Activated gamma-delta T cell treated with anti-CD3 and anti-CD28 coated beads, Interleukin-2, amount 50 U/mL, for 16 hours (primary cell): Measurements from ENCODE around the gene AGBL1.

Experiments used
- DNase-seq: peaks from one replicate; pipeline ENCODE4 v3.0.0-alpha.2; 2020; ENCODE audit warnings: low read depth

AGBL1 gene

DNA sequence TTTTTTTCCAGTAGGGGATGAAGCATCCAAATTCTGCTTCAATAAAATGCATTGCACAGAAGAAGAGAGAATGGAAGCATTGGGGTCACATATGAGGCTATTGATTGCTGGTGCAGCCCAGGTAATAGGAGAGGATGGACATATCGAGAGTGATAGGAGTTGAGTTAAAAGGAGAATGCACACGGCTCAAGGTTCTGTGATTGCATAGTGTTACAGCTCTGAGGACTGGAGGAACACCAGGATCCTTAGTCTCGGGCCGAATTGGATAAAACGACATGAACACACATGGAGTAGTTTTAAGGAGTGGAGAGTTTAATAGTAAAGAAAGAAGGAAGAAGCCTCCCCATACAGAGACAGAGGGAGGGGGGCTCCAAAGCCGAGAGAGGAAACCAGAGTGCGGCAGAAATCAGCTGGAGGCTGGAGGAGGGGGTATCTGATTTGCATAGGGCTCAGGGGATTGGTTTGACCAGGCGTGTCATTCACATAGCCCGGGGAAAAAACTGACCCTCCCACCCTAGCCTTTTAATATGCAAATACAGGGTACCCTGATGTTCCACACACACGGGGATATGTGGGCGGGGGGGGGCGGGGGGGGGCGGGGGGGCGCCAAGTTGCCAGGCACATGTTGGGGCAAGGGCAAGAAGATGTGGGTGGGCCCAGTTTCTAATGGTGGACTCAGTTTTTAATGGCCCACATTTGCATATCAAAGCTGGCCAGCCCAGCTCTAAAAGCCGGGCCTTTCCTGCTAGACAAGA, 156.9 kb downstream of the AGBL1 start:
- DNase-seq = no peak

DNA sequence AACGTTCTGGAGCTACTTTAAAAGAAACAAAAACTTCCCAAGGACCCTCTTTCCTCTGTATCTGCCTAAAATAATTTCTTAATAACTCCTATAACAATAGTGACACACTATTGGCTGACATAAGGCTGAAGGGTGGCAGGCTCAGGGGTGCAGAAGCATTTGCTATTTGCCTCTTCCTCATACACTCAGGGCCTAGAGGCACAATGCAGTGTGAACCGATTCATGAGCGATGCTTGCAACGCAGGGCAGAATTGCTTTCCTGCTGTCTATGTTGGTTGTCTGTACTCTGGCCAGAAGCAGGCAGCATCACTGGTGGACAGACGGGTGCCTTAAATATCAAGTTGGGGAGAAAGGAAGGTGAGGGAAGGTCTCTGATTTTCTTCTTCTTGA, 157.4 kb downstream of the AGBL1 start:
- DNase-seq = no peak

DNA sequence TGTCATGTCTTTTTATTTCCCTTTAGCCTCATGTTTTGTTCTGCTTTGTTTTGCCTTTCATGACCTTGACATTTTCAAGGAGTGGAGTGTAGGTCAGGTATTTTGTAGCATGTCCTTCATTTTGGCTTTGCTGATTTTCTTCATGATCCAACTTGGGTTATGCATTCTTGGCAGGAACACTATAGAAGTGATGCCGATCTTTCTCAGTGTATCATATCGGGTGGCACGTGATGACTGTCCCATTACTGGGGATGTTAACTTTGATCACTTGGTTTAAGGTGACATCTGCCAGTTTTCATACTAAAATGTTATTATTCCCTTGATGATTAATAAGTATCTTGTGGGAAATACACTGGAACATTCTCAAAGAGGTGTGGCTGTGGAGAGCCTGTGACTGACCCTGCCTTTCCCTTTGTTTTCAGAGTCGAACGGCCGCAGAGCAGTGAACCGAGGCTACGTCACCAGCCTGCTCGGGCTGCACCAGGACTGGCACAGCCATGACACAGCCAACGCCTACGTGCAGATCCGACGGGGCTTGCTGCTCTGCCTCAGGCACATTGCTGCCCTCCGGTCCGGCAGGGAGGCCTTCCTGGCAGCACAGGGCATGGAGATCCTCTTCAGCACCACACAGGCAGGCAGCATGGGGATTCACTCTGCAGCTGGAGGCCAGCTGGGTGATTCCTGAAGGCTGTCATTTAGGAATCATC, 167.7 kb downstream of the AGBL1 start:
- no peak for DNase-seq

DNA sequence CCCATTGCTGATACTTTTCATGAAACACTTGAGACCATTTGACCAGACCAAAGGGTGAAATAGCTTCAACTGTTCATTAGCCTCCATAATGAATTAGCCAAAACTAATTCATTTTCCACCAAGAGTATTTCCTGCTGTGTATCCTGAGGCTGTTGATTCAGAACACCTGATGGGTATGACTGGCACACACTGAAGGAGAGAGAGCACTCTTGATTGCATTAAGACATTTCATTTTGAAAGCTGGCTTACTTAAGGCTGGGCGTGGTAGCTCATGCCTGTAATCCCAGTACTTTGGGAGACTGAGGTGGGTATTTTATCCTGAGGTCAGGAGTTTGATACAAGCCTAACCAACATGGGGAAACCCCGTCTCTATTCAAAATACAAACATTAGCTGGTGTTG, 175.6 kb downstream of the AGBL1 start:
- DNase-seq = no peak

DNA sequence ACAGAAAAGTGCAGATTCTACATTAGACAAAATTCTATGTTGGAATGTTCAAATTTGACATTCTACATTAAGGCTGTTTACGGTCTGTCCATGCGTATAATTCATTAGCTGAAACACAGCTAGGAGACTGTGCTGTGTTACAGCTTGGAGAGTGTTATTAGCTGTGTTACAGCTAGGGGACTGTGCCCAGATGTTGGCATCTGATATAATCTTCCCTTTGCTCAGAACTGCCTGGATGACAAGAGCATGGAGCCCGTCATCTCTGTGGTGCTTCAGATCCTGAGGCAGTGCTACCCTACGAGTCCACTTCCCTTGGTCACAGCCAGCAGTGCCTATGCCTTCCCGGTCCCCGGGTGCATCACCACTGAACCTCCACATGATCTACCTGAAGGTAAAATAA, 177.0 kb downstream of the AGBL1 start:
- no peak for DNase-seq

DNA sequence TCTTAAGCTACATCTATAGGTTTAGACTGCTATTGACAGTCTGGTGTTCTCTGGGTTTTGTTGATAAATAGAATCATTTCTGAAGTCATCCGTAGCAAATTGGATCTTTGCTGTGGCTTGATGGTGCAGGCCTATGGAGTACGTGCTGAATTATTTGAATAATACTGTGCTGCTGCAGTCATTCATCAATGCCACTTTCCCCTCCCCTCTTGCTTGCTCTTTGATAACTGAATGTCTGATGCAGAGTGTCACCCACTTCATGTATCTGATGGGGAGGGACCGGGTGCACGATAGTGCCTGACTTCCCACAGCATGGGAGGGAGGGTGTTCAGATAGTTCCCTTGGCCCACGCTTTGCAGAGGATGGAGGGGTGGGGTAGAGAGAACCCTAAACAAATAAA, 179.9 kb downstream of the AGBL1 start:
- DNase-seq = no peak

DNA sequence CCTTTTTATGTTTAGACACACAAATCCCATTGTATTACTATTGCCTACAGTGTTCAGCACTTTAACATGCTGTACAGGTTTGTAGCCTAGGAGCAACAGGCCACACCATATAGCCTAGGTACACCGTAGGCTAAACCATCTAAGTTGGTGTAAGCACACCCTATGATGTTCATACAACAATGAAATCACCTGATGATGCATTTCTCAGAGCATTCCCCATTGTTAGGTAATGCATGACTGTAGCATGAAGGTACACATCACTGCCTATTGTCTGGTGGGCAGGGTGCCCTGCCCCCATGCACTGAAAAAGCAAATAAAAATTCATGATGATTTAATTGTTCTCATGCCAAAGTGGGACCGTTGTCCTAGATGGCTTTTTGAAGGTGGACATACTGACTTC, 183.6 kb downstream of the AGBL1 start:
- no peak for DNase-seq

DNA sequence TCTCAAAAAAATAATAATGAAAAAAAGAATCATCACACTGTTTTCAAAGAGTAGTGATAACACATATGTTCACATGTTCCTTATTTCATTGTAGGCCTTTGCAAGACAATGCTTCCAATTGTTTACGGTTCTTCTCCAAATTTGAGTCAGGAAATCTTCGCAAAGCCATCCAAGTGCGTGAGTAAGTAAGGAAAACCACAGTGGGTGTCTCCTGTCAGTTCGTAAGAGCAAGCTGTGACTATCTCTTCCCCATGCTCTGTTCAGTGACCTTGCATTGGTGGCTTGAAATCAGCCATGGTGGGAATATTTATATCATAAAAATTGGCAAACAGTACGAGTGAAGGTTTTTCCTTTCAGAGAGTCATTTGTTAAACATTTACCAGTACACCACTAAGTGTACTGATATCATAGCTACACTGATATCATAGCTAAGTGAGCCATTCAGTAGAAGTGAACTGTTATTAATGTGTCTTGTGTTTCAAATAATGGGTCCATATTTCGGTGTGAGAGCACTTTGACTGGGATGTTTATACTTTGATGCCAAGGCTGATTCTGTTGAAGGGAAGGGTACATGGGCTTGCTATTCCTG, 187.3 kb downstream of the AGBL1 start:
- DNase-seq = no peak

DNA sequence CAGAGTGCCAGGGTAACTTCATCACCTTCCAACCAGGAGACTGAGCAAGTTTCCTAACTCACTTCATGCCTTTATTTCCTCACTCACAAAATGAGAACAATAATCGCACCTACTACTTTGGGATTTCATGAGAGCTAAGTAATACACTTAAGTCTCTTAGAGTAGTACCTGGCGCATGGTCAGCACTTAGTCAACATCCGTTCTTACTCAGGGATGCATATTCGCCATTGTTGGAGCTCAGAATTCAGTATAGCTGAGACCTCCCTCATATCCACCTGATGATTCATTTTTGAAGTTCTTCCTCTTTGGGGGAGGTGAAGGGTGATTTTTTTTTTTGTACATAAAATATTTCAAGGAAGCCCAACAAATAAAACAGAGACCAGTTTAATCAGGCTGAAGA, 188.2 kb downstream of the AGBL1 start:
- no peak for DNase-seq

DNA sequence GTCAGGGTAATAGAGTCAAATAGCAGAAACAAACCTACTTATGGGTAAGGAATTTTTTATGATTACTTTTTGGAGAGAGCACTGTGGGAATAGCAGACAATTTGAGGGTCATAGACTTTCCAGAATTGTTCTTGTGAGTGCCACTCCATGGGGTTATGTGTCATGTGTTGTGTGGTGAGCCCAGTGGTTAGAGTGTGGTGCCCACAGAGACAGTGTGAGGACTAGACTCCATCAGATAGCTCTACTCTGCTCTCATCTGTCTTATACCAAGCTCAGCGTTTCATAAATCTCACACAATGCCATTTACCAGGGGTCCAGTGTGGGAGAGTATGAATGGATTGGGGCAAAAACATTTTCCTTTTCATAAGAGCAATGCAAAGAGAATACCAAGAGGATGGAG, 188.9 kb downstream of the AGBL1 start:
- no peak for DNase-seq

DNA sequence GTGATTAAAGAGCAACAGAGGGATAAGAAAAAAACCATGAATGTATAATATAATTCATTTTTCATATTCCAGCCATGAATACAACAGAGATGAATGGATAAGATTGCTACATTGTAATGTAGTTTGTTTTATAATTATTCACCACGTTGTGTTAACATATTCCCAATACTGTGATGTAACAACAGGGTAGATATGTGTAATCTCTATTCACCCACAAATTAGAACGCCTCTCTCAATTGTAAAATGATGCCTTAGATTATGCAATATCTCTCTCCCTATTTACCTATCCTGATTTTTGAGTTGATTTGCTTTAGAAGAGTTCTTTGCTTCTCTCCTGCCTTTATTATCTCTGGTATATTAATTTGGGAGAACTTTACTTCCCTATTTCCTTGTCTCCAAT, 193.6 kb downstream of the AGBL1 start:
- DNase-seq = no peak

DNA sequence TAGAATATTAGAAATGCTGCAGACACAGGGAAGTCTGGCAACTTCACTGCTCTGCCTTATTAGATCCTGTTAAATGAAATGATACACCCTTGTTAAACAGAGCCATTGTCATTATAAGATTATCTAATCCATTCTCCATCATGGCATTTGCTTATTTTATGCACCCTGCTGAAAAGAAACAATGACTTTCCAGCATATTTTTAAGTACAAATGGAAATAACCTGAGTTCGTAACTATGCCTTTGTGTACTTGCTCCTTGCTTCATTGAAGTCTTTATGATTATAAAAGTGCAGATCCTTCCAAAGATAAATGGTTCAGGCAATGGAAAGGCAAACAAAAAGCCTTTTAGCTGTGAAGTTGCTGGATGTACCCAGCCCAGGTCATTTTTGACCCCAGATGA, 195.7 kb downstream of the AGBL1 start:
- no peak for DNase-seq

DNA sequence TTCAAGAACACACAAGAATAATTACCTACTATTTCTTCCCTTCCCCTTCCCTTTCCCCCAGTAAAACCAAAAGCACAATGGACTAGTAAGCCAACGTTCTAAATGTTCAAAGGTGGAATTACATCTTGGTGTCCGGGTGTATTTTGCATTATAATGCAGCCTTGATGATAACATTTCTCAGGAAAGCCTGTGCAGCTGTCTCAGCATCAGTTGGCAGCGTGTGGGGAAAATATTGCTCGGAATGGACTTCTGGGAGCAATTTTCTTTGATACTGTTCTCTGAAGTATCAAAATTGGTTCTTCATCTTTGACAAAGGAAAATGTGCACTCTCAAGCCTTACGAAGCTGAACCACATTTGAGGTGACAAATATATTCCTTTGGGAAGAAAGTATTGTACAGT, 198.9 kb downstream of the AGBL1 start:
- no peak for DNase-seq

DNA sequence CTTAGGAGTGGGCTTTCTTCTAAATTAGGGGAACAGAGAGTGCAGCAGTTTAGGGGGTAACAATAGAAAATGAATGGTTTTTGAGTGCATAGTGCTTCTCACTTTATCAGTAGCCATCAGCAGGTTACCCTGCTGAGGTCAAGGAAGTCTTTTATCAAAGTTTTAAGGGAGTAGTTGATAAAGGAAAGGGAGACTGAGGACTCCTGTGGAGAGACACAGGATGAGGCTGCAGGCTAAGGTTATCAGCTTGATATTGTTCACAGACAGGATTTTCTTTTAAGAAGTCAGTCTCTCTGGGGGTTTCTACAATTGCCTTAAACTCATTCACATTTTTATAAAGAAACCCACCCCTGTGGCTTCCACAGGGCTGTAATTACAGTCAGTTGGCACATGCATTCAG, 205.0 kb downstream of the AGBL1 start:
- no peak for DNase-seq

DNA sequence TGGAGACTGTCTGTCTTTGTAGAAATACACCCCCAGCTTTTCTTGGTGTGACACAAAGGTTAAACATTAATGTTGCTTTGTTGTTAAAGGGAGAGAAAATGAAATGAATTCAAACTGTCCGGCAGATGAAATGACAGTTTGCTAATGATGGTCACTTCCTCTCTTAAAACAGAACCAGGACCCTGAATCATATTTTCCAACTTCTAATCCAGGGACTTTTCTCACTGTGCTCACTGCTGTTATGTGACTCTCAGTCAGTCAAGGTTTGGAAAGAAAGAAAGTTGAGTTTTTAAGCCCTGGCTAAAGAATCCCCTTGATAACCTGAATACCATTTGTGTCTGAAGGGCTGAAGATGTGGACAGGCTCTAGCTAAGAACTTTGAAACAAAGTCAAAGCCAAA, 215.8 kb downstream of the AGBL1 start:
- DNase-seq = no peak

DNA sequence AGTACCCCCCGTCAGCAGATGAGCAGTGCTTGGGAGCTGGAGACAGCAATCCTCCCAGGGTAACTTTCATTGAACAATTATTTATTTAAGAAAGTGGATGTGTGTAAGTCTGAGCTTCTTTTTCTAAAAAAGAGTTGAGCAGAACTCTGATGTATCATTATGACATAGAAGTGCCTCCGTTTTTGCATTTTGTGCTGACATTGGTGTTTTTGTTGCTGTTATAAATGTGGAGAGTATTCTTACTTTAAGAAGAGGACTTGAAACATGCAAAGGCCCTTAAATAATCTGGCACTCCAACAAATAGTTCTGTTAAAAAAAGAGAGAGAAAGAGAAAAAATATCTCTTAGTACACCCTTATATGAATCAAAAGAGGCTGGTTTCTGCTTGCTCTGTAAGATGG, 217.1 kb downstream of the AGBL1 start:
- no peak for DNase-seq

DNA sequence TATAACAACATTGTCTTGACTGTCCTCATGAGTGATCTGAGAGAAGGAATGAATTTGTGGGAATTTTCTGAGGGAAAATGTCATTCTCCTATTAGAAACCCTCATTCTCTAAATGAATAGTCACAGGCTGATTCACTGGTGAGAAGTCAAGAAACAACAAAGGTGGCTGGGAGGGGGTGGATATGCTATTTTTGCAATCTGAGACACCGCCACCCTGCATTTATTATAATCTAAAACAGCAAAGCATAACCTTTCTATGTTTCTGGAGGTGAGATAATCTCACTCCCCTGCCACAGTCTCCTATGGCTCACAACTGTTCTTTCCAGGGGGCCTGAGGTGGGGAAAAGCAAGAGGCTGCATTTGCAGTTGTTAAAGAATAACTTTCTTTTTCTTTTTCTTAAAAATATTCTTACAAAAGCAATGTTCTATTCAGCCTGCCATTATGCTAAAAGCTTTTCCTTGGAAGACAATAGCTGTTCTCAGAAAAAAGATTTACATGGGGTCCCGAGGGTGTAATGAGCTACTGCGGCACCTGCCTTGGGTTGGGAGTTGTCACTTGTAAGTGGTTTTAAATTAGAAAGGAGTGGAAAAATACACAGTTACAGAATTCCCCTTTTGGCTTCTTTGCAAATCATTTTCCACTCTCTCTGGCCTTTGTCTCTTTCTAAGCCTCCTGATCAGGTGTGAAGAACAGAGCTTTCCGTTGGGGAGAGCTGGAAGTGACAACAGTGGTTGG, 220.9 kb downstream of the AGBL1 start:
- DNase-seq = no peak

DNA sequence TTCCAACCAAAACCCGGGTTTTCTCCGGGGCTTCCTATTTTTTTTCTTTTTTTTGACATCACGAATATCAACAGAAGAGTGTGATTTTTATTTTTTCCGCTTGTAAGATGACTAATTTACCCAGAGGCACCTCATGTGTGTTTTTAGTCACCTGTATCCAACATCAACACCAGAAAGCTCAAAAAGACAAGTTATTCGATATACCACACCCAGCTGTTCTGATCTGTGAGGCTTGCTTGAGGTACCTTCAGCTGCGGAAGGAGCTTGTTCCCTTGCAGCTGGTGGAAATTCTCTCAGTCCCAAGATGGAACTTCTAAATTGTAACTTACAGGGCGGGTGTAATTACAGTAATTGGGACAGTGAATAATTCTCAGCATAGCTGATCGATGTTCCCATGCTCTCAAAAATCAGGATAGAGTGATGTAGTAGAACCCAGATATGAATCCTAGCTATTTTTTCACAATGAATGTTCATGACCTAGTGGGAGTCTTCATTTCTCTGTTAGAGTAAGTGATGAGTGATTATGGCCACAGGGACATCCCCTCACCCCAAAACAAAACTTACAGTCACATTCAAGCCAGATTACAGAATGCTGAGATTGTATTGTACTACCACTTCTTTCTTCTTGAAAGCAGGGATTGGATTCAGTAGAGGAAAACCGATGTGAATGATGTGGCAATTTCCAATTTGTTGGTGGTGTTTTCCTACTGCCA, 232.1 kb downstream of the AGBL1 start:
- no peak for DNase-seq

DNA sequence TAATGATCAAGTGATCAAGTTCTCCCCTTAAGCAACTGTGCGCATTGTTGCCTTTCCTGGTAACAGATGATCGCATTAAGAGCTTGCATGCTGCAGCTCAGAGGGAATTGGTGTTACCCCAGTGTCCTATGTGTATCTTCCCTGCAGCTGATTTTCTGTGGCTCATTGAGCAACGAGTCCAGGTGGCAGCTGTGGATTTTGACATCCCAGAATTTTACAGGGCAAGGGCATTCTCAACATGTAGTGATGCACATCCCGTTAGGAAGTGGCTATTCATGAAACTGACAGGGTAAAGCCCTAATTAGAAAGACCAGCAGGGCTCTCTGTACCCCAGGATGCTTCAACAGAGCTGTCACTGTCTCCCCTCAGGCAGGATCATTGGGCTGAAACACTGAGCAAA, 232.8 kb downstream of the AGBL1 start:
- no peak for DNase-seq

DNA sequence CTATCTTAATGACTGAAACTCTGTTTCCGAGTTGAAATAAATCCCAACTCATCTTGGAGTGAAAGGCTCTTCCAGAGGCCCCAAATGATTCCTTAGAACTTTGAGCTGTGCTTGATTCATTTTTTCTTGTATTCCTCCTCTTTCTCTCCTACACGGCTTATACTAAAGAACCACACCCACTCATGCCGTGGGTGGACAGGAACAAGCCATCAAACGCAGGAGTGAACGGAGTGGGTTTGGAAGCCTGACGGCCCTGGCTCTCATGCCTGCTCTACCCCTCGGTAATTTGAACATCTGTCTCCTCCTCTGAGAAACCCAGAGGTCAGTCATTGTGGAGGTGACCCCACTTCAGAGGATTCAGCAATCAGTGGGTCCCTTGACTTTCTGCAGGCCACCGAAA, 236.5 kb downstream of the AGBL1 start:
- DNase-seq = no peak

DNA sequence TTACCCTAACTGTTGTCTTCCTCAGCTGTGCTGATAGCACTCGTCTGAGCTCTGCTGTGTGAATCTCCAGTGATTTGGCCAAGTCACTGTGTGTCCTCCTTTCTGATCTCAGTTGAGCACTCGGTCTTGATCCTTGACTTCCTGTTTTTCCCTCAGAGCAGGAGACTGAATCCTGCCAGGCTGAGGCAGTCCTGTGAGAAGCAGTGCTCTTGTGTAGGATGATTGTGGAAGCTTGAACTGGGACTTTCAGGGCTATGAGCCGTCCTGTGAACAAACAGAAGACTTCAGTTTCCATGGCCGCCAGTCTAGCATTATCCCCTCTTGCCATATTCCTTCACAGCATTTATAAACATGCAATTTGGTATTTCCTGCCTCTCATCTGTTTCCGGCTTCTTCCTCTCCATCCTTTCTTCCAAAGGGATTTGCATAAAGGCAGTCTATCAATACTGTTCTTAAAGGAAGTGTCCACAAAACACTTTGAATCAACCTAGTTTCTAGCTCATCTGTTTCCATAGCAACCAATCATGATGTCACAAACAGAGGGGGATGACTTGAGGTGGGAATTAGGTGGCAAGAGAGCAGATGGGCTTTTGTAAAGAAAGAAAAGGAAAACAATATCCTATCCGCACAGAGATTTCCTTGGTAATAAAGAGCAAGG, 237.2 kb downstream of the AGBL1 start:
- DNase-seq = no peak

DNA sequence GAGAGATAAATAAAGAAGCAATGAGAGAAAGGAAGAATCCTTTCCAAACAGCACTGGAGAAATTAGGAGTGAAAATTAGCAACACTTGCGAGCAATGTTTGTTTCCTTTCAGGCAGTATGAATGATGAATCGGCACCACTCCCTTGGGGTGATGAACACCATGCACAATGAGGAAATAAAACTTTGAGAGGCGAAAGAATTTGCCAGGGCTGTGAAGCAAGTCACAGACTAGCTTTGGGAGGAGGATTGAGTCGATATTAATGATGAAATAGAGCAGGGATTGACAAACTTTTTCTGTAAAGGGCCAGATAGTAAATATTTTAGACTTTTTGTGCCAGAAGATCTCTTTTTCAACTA, 237.7 kb downstream of the AGBL1 start:
- DNase-seq = no peak
